Subcutaneous abdominal adipose tissue (tissue), 5 donors: ENCODE measurements around the gene PLEKHH2.
"Not testable (repeated sequence)": the region's sequence is repeated elsewhere in the genome, so short reads cannot be mapped to it uniquely, and the experiment has no call there.

ENCODE experiments used
- H3K27ac ChIP-seq: one replicate; pipeline ENCODE4 v1.7.0; 2013; ENCODE audit warnings: low read depth, mild to moderate bottlenecking, inconsistent platforms, low read length, moderate library complexity
- H3K27me3 ChIP-seq, 5 donors: one replicate each; pipeline ENCODE4 v1.7.0; 2013; ENCODE audit warnings: low read length in 5 of 5, inconsistent platforms in 1 of 5; ENCODE audit not compliant: control insufficient read depth in 5 of 5, insufficient read depth in 4 of 5
- H3K36me3 ChIP-seq, 5 donors: one replicate each; pipeline ENCODE4 v1.7.0; 2013; ENCODE audit warnings: low read length in 5 of 5; ENCODE audit not compliant: control insufficient read depth in 5 of 5, insufficient read depth in 5 of 5
- H3K4me1 ChIP-seq, 5 donors: one replicate each; pipeline ENCODE4 v1.7.0; 2013; ENCODE audit warnings: low read length in 5 of 5, mild to moderate bottlenecking in 3 of 5, moderate library complexity in 1 of 5; ENCODE audit not compliant: control insufficient read depth in 5 of 5, insufficient read depth in 5 of 5
- H3K4me3 ChIP-seq, 5 donors: one replicate each; pipeline ENCODE4 v1.7.0; 2013; ENCODE audit warnings: low read length in 5 of 5, low read depth in 1 of 5
- H3K9ac ChIP-seq, 5 donors: one replicate each; pipeline ENCODE4 v1.7.0; 2013; ENCODE audit warnings: low read length in 5 of 5, mild to moderate bottlenecking in 4 of 5, moderate library complexity in 3 of 5
- H3K9me3 ChIP-seq, 5 donors: one replicate each; pipeline ENCODE4 v1.7.0; 2013; ENCODE audit warnings: low read length in 5 of 5; ENCODE audit not compliant: control insufficient read depth in 5 of 5
- donor health status: healthy.
- donor health status: healthy.
- donor health status: healthy.
- donor health status: healthy.
- donor health status: healthy.

The PLEKHH2 gene

GRCh38 chr2:43710866-43711265, 73.8 kb downstream of the PLEKHH2 start:
- Histone ChIP-seq H3K4me3 (no peak overlapping the region), H3K36me3 (peaks cover 0 to 5% (median 2%) of the 10 kb centered on the region in 5 donors), H3K27me3 (no peaks in the 10 kb centered on the region), H3K9ac (no peak overlapping the region), H3K27ac (no peak overlapping the region), H3K4me1 (peaks cover 0 to 12% (median 5%) of the 10 kb centered on the region in 5 donors), H3K9me3 (no peaks in the 10 kb centered on the region)

DNA sequence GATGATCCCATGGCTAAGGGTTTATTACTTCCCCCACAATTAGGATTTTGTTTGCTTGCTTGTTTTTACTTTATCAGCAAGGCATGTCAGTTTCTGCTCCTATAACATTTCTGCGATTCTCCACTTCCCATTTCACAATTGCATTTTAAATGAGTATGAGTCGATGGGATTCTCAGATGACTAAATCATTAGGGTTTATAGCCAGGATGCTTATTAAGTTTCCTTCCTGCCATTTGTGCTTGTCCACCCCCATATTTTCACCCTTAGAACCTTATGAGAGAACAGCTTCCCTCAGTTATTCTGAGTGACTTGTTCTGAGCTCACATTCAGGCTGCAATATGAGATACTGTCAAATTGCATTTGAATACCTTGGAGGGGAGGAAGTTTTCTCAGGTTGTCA, 77.1 kb downstream of the PLEKHH2 start:
- no peak overlapping the region for H3K9ac ChIP-seq
- H3K27me3 ChIP-seq = no peaks in the 10 kb centered on the region
- H3K27ac ChIP-seq = no peak overlapping the region
- no peaks in the 10 kb centered on the region for H3K4me1 ChIP-seq
- no peaks in the 10 kb centered on the region for H3K9me3 ChIP-seq
- peaks cover 0 to 7% (median 2%) of the 10 kb centered on the region in 5 donors for H3K36me3 ChIP-seq
- no peak overlapping the region for H3K4me3 ChIP-seq

DNA sequence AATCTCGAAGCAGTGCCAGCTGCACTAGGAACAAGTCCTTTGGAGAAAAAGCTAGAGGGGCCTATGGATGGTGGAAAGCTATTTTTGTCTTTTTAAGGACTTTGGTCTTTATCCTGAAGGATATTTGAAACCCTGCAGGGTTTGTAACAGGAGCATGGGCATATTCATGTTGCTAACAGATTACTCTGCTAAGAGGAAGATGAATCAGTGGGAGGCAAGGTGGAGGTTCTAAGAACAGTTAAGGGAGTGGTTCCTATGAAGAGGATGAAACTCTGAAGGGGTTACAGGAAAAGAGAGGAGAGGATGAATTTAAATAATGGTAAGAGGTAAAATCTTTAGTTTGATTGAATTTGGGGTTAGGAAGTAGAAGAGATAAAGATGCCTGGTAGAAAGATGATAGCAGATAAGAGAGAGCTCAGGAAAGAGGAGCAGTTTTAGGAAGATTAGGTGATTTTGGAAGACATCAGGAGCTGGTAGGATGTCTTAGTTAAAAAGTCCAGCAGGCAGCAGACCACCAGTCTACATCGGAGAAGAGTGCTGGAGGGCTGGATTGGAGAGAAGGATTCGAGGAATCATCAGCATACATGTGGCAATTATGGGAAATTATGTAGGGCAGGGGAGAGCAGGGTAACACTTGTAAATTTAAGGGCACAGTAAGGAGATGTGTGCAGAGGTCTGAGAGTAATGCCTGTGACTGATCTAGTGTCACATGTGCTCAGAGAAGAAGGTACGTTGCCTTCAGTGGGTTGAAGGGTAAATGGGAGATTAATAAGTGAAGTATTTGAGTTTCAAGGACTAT, 78.4 kb downstream of the PLEKHH2 start:
- Histone ChIP-seq H3K9me3 (no peaks in the 10 kb centered on the region), H3K27ac (no peak overlapping the region), H3K4me1 (no peaks in the 10 kb centered on the region), H3K4me3 (no peak overlapping the region), H3K36me3 (peaks cover 0 to 7% (median 0%) of the 10 kb centered on the region in 5 donors), H3K27me3 (no peaks in the 10 kb centered on the region), H3K9ac (no peak overlapping the region)

- Histone ChIP-seq H3K9me3 (no peaks in the 10 kb centered on the region), H3K9ac (no peak overlapping the region), H3K27ac (no peak overlapping the region), H3K36me3 (peaks cover 0 to 3% (median 0%) of the 10 kb centered on the region in 5 donors), H3K27me3 (no peaks in the 10 kb centered on the region), H3K4me3 (no peak overlapping the region), H3K4me1 (no peaks in the 10 kb centered on the region)
Observed at GRCh38 chr2:43717322-43717721, 80.3 kb downstream of the PLEKHH2 start.

- no peak overlapping the region for H3K4me3 ChIP-seq
- H3K27ac ChIP-seq = no peak overlapping the region
- H3K27me3 ChIP-seq = no peaks in the 10 kb centered on the region
- H3K36me3 ChIP-seq = peaks cover 0 to 3% (median 0%) of the 10 kb centered on the region in 5 donors
- no peaks in the 10 kb centered on the region for H3K4me1 ChIP-seq
- no peaks in the 10 kb centered on the region for H3K9me3 ChIP-seq
- H3K9ac ChIP-seq = no peak overlapping the region
Observed at GRCh38 chr2:43718530-43719124, 81.6 kb downstream of the PLEKHH2 start.

- Histone ChIP-seq H3K4me3 (no peak overlapping the region), H3K27ac (no peak overlapping the region), H3K9me3 (no peaks in the 10 kb centered on the region), H3K9ac (no peak overlapping the region), H3K27me3 (no peaks in the 10 kb centered on the region), H3K36me3 (peaks cover 0 to 3% (median 0%) of the 10 kb centered on the region in 5 donors), H3K4me1 (no peaks in the 10 kb centered on the region)
Observed at GRCh38 chr2:43724728-43725526, 87.9 kb downstream of the PLEKHH2 start.

DNA sequence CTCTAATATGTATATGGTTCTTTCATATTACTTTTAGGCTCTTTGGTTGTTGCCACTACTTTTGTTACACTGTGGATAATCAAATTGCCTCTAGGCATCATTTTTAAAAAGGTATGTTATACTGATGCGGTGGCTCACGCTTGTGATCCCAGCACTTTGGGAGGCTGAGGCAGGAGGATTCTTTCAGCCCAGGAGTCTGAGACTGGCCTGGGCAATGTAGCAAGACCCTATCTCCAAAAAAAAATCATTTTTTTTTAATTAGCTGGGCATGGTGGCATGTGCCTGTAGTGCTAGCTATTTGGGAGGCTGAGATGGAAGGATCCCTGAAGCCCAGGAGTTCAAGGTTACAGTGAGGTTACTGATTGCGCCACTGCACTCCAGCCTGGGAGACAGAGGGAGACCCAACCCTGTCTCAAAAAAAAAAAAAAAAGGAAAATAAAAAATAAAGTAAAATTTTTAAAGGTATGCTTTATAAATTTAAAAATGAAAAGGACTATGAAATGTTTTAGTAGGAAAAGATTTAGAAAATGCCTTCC, 88.7 kb downstream of the PLEKHH2 start:
- peaks cover 0 to 3% (median 0%) of the 10 kb centered on the region in 5 donors for H3K36me3 ChIP-seq
- H3K4me1 ChIP-seq = peaks cover 0 to 4% (median 1%) of the 10 kb centered on the region in 5 donors
- H3K4me3 ChIP-seq = no peak overlapping the region
- H3K9me3 ChIP-seq = no peaks in the 10 kb centered on the region
- H3K9ac ChIP-seq = no peak overlapping the region
- no peaks in the 10 kb centered on the region for H3K27me3 ChIP-seq
- H3K27ac ChIP-seq = no peak overlapping the region

DNA sequence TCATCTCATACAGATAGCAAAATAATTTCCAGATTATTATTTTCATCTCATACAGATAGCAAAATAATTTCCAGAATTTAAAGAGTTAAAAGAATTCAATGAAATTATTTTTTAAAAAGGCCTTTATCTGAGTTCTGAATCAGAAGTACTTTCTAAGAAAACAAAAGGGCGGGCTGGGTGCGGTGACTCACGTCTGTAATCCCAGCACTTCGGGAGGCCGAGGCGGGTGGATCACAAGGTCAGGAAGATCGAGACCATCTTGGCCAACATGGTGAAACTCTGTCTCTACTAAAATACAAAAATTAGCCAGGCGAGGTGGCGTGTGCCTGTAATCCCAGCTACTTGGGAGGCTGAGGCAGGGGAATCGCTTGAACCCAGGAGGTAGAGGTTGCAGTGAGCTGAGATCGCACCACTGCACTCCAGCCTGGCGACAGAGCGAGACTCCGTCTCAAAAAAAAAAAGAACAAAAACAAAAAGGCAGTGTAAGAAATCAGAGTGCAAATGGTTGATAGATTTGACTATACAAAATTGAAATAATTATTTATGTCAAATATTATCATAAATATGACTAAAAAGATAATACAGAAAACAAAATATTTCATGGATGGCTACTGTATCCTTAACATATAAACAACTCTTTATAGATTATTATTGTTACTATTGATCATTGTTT, 90.0 kb downstream of the PLEKHH2 start:
- not testable (repeated sequence) for H3K9ac ChIP-seq, H3K27me3 ChIP-seq, H3K9me3 ChIP-seq, H3K36me3 ChIP-seq, H3K4me3 ChIP-seq, H3K27ac ChIP-seq
- peaks cover 0 to 11% (median 8%) of the 10 kb centered on the region in 5 donors for H3K4me1 ChIP-seq

GRCh38 chr2:43727634-43728014, 90.6 kb downstream of the PLEKHH2 start:
- Histone ChIP-seq H3K9ac (no peak overlapping the region), H3K36me3 (peaks cover 0 to 2% (median 0%) of the 10 kb centered on the region in 5 donors), H3K4me3 (no peak overlapping the region), H3K27ac (no peak overlapping the region), H3K27me3 (no peaks in the 10 kb centered on the region), H3K4me1 (peaks cover 0 to 11% (median 8%) of the 10 kb centered on the region in 5 donors), H3K9me3 (no peaks in the 10 kb centered on the region)
